OCI-LY3 (cell line): ENCODE measurements around the gene LIPE.

Experiments used
- EZH2phosphoT487 ChIP-seq: fragments of 200-600 bp; shearing (Covaris generic); IDR thresholded peaks from 2 replicates; pipeline ENCODE4 v1.6.1; 2018; ENCODE audit warnings: antibody characterized with exemption, mixed run types, low read depth
- TF ChIP-seq, protein P1 (sequence below): fragments of 200-600, 300-600 bp; sonication (generic); IDR thresholded peaks from 2 replicates; pipeline ENCODE4 v1.5.1; 2014; ENCODE audit warnings: antibody characterized with exemption, low read length, low read depth

DNA sequence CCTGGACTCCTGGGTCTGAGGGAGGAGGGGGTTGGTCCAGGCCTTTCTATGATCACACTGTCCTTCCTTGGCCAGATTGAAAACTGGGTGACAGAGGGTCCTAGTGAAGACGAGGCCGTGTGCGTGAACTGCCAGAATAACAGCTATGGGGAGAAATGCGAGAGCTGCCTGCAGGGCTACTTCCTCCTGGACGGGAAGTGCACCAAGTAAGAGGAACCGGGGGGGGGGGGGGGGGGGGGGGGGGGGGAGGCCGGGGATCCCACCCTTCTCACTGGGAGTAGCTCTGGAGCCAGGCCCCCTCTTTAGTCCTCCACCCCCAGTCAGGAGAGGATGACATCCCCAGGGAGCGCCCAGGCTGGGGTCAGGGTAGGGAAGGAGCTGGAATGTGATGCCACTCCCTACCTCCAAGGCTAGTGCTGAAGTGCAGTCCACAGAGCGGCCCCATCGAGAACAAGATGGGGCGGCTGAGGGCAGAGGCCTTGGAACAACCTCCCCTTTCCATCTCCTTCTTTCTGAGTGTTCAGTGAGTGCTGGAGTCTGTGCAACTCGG is 56.5 kb downstream of the LIPE start:
- TF ChIP-seq, protein P1, sequence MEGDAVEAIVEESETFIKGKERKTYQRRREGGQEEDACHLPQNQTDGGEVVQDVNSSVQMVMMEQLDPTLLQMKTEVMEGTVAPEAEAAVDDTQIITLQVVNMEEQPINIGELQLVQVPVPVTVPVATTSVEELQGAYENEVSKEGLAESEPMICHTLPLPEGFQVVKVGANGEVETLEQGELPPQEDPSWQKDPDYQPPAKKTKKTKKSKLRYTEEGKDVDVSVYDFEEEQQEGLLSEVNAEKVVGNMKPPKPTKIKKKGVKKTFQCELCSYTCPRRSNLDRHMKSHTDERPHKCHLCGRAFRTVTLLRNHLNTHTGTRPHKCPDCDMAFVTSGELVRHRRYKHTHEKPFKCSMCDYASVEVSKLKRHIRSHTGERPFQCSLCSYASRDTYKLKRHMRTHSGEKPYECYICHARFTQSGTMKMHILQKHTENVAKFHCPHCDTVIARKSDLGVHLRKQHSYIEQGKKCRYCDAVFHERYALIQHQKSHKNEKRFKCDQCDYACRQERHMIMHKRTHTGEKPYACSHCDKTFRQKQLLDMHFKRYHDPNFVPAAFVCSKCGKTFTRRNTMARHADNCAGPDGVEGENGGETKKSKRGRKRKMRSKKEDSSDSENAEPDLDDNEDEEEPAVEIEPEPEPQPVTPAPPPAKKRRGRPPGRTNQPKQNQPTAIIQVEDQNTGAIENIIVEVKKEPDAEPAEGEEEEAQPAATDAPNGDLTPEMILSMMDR = no peak
- TF ChIP-seq EZH2phosphoT487 = no peak
